Measurements from ENCODE around the gene ALDH1A2.
"Not testable (repeated sequence)": the region's sequence is repeated elsewhere in the genome, so short reads cannot be mapped to it uniquely, and the experiment has no call there.

ALDH1A2 gene

GRCh38 chr15:58014040-58014439 is 51.5 kb downstream of the ALDH1A2 start:
- no peak for DNase-seq
- H3K27me3 ChIP-seq (replicated peaks in 2 of 5; ENCODE audit: control insufficient read depth in 4 of 5, insufficient read depth in 5 of 5, low read length in 4 of 5), result peaks cover 0 to 14% (median 6%) of the 10 kb centered on the region in 5 experiments
- WGBS (ENCODE audit: insufficient coverage), result 80% methylated on average over 2 of the region's 4 CpGs
- no peaks in the 10 kb centered on the region for H3K36me3 ChIP-seq (ENCODE audit: control insufficient read depth in 4 of 4, insufficient read depth in 4 of 4, low read length in 3 of 4)
- H3K4me3 ChIP-seq (ENCODE audit: control insufficient read depth in 1 of 7, extremely low read depth in 1 of 7, insufficient read depth in 4 of 7, low read depth in 2 of 7, low read length in 6 of 7), result no peak overlapping the region
- H3K27ac ChIP-seq (ENCODE audit: insufficient read depth in 1 of 2, low read depth in 1 of 2, low read length in 2 of 2, poor library complexity in 1 of 2, severe bottlenecking in 2 of 2), result no peak overlapping the region
- H3K9me3 ChIP-seq (ENCODE audit: control extremely low read depth in 1 of 5, control insufficient read depth in 4 of 5, insufficient read depth in 2 of 5, low read depth in 1 of 5, low read length in 4 of 5), result no peaks in the 10 kb centered on the region
- POLR2A ChIA-PET, result no interaction called here
- no peaks in the 10 kb centered on the region for H3K4me1 ChIP-seq (ENCODE audit: control extremely low read depth in 1 of 4, control insufficient read depth in 4 of 4, insufficient read depth in 4 of 4, low read length in 3 of 4)
- CTCF ChIA-PET, result no interaction called here

GRCh38 chr15:58010983-58011382 is 54.5 kb downstream of the ALDH1A2 start:
- no peak overlapping the region for H3K4me3 ChIP-seq (ENCODE audit: control insufficient read depth in 1 of 7, extremely low read depth in 1 of 7, insufficient read depth in 4 of 7, low read depth in 2 of 7, low read length in 6 of 7)
- POLR2A ChIA-PET, result no interaction called here
- H3K4me1 ChIP-seq (ENCODE audit: control extremely low read depth in 1 of 4, control insufficient read depth in 4 of 4, insufficient read depth in 4 of 4, low read length in 3 of 4), result no peaks in the 10 kb centered on the region
- peaks cover 0 to 9% (median 0%) of the 10 kb centered on the region in 5 experiments for H3K9me3 ChIP-seq (ENCODE audit: control extremely low read depth in 1 of 5, control insufficient read depth in 4 of 5, insufficient read depth in 2 of 5, low read depth in 1 of 5, low read length in 4 of 5)
- no peak for DNase-seq
- WGBS (ENCODE audit: insufficient coverage), result 100% methylated on average over 1 of the region's 2 CpGs
- CTCF ChIA-PET, result no interaction called here
- H3K36me3 ChIP-seq (ENCODE audit: control insufficient read depth in 4 of 4, insufficient read depth in 4 of 4, low read length in 3 of 4), result no peaks in the 10 kb centered on the region
- no peak overlapping the region for H3K27ac ChIP-seq (ENCODE audit: insufficient read depth in 1 of 2, low read depth in 1 of 2, low read length in 2 of 2, poor library complexity in 1 of 2, severe bottlenecking in 2 of 2)
- peaks cover 0 to 14% (median 6%) of the 10 kb centered on the region in 5 experiments for H3K27me3 ChIP-seq (replicated peaks in 2 of 5; ENCODE audit: control insufficient read depth in 4 of 5, insufficient read depth in 5 of 5, low read length in 4 of 5)

GRCh38 chr15:58003810-58004209 is 61.7 kb downstream of the ALDH1A2 start:
- no peak overlapping the region for H3K4me3 ChIP-seq (ENCODE audit: control insufficient read depth in 1 of 7, extremely low read depth in 1 of 7, insufficient read depth in 4 of 7, low read depth in 2 of 7, low read length in 6 of 7)
- no peaks in the 10 kb centered on the region for H3K27me3 ChIP-seq (replicated peaks in 2 of 5; ENCODE audit: control insufficient read depth in 4 of 5, insufficient read depth in 5 of 5, low read length in 4 of 5)
- no peak for DNase-seq
- no peaks in the 10 kb centered on the region for H3K4me1 ChIP-seq (ENCODE audit: control extremely low read depth in 1 of 4, control insufficient read depth in 4 of 4, insufficient read depth in 4 of 4, low read length in 3 of 4)
- H3K9me3 ChIP-seq (ENCODE audit: control extremely low read depth in 1 of 5, control insufficient read depth in 4 of 5, insufficient read depth in 2 of 5, low read depth in 1 of 5, low read length in 4 of 5), result peaks cover 0 to 12% (median 2%) of the 10 kb centered on the region in 5 experiments
- CTCF ChIA-PET, result no interaction called here
- H3K27ac ChIP-seq (ENCODE audit: insufficient read depth in 1 of 2, low read depth in 1 of 2, low read length in 2 of 2, poor library complexity in 1 of 2, severe bottlenecking in 2 of 2), result no peak overlapping the region
- POLR2A ChIA-PET, result no interaction called here
- 100% methylated on average over 2 of the region's 3 CpGs for WGBS (ENCODE audit: insufficient coverage)
- no peaks in the 10 kb centered on the region for H3K36me3 ChIP-seq (ENCODE audit: control insufficient read depth in 4 of 4, insufficient read depth in 4 of 4, low read length in 3 of 4)

GRCh38 chr15:58002338-58003126 is 63.0 kb downstream of the ALDH1A2 start:
- Histone ChIP-seq H3K36me3 (ENCODE audit: control insufficient read depth in 4 of 4, insufficient read depth in 4 of 4, low read length in 3 of 4) (no peaks in the 10 kb centered on the region), H3K27me3 (replicated peaks in 2 of 5; ENCODE audit: control insufficient read depth in 4 of 5, insufficient read depth in 5 of 5, low read length in 4 of 5) (peaks cover 0 to 2% (median 0%) of the 10 kb centered on the region in 5 experiments), H3K9me3 (ENCODE audit: control extremely low read depth in 1 of 5, control insufficient read depth in 4 of 5, insufficient read depth in 2 of 5, low read depth in 1 of 5, low read length in 4 of 5) (peaks cover 0 to 12% (median 2%) of the 10 kb centered on the region in 5 experiments), H3K27ac (ENCODE audit: insufficient read depth in 1 of 2, low read depth in 1 of 2, low read length in 2 of 2, poor library complexity in 1 of 2, severe bottlenecking in 2 of 2) (no peak overlapping the region), H3K4me3 (ENCODE audit: control insufficient read depth in 1 of 7, extremely low read depth in 1 of 7, insufficient read depth in 4 of 7, low read depth in 2 of 7, low read length in 6 of 7) (no peak overlapping the region), H3K4me1 (ENCODE audit: control extremely low read depth in 1 of 4, control insufficient read depth in 4 of 4, insufficient read depth in 4 of 4, low read length in 3 of 4) (no peaks in the 10 kb centered on the region)
- WGBS (ENCODE audit: insufficient coverage), result 90% methylated on average over 2 of the region's 6 CpGs
- POLR2A ChIA-PET, result no interaction called here
- no peak for DNase-seq
- CTCF ChIA-PET, result no interaction called here

- H3K27ac ChIP-seq (ENCODE audit: insufficient read depth in 1 of 2, low read depth in 1 of 2, low read length in 2 of 2, poor library complexity in 1 of 2, severe bottlenecking in 2 of 2); H3K4me3 ChIP-seq (ENCODE audit: control insufficient read depth in 1 of 7, extremely low read depth in 1 of 7, insufficient read depth in 4 of 7, low read depth in 2 of 7, low read length in 6 of 7); DNase-seq; H3K4me1 ChIP-seq (ENCODE audit: control extremely low read depth in 1 of 4, control insufficient read depth in 4 of 4, insufficient read depth in 4 of 4, low read length in 3 of 4); H3K27me3 ChIP-seq (replicated peaks in 2 of 5; ENCODE audit: control insufficient read depth in 4 of 5, insufficient read depth in 5 of 5, low read length in 4 of 5); H3K36me3 ChIP-seq (ENCODE audit: control insufficient read depth in 4 of 4, insufficient read depth in 4 of 4, low read length in 3 of 4); H3K9me3 ChIP-seq (ENCODE audit: control extremely low read depth in 1 of 5, control insufficient read depth in 4 of 5, insufficient read depth in 2 of 5, low read depth in 1 of 5, low read length in 4 of 5); POLR2A ChIA-PET; CTCF ChIA-PET: not testable (repeated sequence)
- no CpG with 5 or more reads among the region's 2 CpGs for WGBS (ENCODE audit: insufficient coverage)
Measured at GRCh38 chr15:57999699-58000098, 65.8 kb downstream of the ALDH1A2 start.

- H3K36me3 ChIP-seq (ENCODE audit: control insufficient read depth in 4 of 4, insufficient read depth in 4 of 4, low read length in 3 of 4), result no peaks in the 10 kb centered on the region
- H3K9me3 ChIP-seq (ENCODE audit: control extremely low read depth in 1 of 5, control insufficient read depth in 4 of 5, insufficient read depth in 2 of 5, low read depth in 1 of 5, low read length in 4 of 5), result peaks cover 0 to 4% (median 0%) of the 10 kb centered on the region in 5 experiments
- H3K27ac ChIP-seq (ENCODE audit: insufficient read depth in 1 of 2, low read depth in 1 of 2, low read length in 2 of 2, poor library complexity in 1 of 2, severe bottlenecking in 2 of 2), result no peak overlapping the region
- H3K27me3 ChIP-seq (replicated peaks in 2 of 5; ENCODE audit: control insufficient read depth in 4 of 5, insufficient read depth in 5 of 5, low read length in 4 of 5), result peaks cover 2 to 8% (median 3%) of the 10 kb centered on the region in 5 experiments
- CTCF ChIA-PET, result no interaction called here
- DNase-seq, result no peak
- WGBS (ENCODE audit: insufficient coverage), result no CpG with 5 or more reads among the region's 1 CpG
- no peaks in the 10 kb centered on the region for H3K4me1 ChIP-seq (ENCODE audit: control extremely low read depth in 1 of 4, control insufficient read depth in 4 of 4, insufficient read depth in 4 of 4, low read length in 3 of 4)
- no peak overlapping the region for H3K4me3 ChIP-seq (ENCODE audit: control insufficient read depth in 1 of 7, extremely low read depth in 1 of 7, insufficient read depth in 4 of 7, low read depth in 2 of 7, low read length in 6 of 7)
- POLR2A ChIA-PET, result no interaction called here
Measured at GRCh38 chr15:57996561-57996960, 69.0 kb downstream of the ALDH1A2 start.

GRCh38 chr15:57994221-57995049 is 71.1 kb downstream of the ALDH1A2 start:
- POLR2A ChIA-PET, result interaction anchor here (0.6 kb wide), 1 partner anchor 317 kb away, joined by 3 read pairs; no protein-coding TSS in a partner anchor
- Histone ChIP-seq H3K27me3 (replicated peaks in 2 of 5; ENCODE audit: control insufficient read depth in 4 of 5, insufficient read depth in 5 of 5, low read length in 4 of 5) (peaks cover 2 to 8% (median 3%) of the 10 kb centered on the region in 5 experiments), H3K36me3 (ENCODE audit: control insufficient read depth in 4 of 4, insufficient read depth in 4 of 4, low read length in 3 of 4) (no peaks in the 10 kb centered on the region), H3K9me3 (ENCODE audit: control extremely low read depth in 1 of 5, control insufficient read depth in 4 of 5, insufficient read depth in 2 of 5, low read depth in 1 of 5, low read length in 4 of 5) (peaks cover 0 to 4% (median 0%) of the 10 kb centered on the region in 5 experiments), H3K4me1 (ENCODE audit: control extremely low read depth in 1 of 4, control insufficient read depth in 4 of 4, insufficient read depth in 4 of 4, low read length in 3 of 4) (no peaks in the 10 kb centered on the region), H3K27ac (ENCODE audit: insufficient read depth in 1 of 2, low read depth in 1 of 2, low read length in 2 of 2, poor library complexity in 1 of 2, severe bottlenecking in 2 of 2) (no peak overlapping the region), H3K4me3 (ENCODE audit: control insufficient read depth in 1 of 7, extremely low read depth in 1 of 7, insufficient read depth in 4 of 7, low read depth in 2 of 7, low read length in 6 of 7) (no peak overlapping the region)
- WGBS (ENCODE audit: insufficient coverage), result 100% methylated on average over 1 of the region's 3 CpGs
- CTCF ChIA-PET, result no interaction called here
- no peak for DNase-seq
